ENCODE measurements around the gene VAT1. TPM values are rescaled to one million over a fixed set of nuclear protein-coding genes. Genes with fewer than 3 reads are reported as not detected.
A peak's percentile ranks its signal among the peaks of the same experiment; 100 is the strongest.

VAT1 gene
- total and polyA plus RNA-seq, 2 of the 13 experiments (the other 11 are each of a cell fraction or from before 2014, with no cell fraction given): 143 to 205 TPM

GRCh38 chr17:42997984-42998938 is 23.9 kb downstream of the VAT1 start, which contains the start of gene RPL27 (continued):
- TF ChIP-seq KDM4B (CRISPR knock-in tag; IDR thresholded peaks at IDR 0.05) (peak; percentile 94), RAD21 (CRISPR knock-in tag; IDR thresholded peaks at IDR 0.05) (peak; percentile 85), SOX13 (IDR thresholded peaks at IDR 0.05) (0 out of 2 replicates have a peak, but pooled peaks have one; percentile 16), SOX13 (CRISPR knock-in tag; conservative IDR thresholded peaks at IDR 0.05 in 1 of 2, IDR thresholded peaks at IDR 0.05 in 1 of 2) (peak in 1 of 2 experiments; percentile 87; a peak in 2 of 4 replicates), IRF1 (CRISPR knock-in tag; IDR thresholded peaks at IDR 0.05; ENCODE audit: low read depth) (no peak), ZFP36 (IDR thresholded peaks at IDR 0.05; ENCODE audit: borderline replicate concordance, low read depth, low read length, partially characterized antibody) (no peak), KDM6A (CRISPR knock-in tag; IDR thresholded peaks at IDR 0.05; ENCODE audit: low read depth) (no peak), PHF5A (CRISPR knock-in tag; IDR thresholded peaks at IDR 0.05; ENCODE audit: low read depth, unreplicated experiment) (peak; percentile 99), PITX1 (CRISPR knock-in tag; IDR thresholded peaks at IDR 0.05) (peak; percentile 93), LBX2 (CRISPR knock-in tag; IDR thresholded peaks at IDR 0.05; ENCODE audit: borderline replicate concordance) (peak; percentile 50; the same call in 1 of the 2 replicates), MTF1 (CRISPR knock-in tag; IDR thresholded peaks at IDR 0.05) (peak; percentile 75; the same call in 1 of the 2 replicates), GMEB2 (CRISPR knock-in tag; IDR thresholded peaks at IDR 0.05; ENCODE audit: low read depth) (peak; percentile 84), HNF1B (CRISPR knock-in tag; IDR thresholded peaks at IDR 0.05) (peak; percentile 100), IKZF5 (CRISPR knock-in tag; IDR thresholded peaks at IDR 0.05) (peak; percentile 100), BATF2 (CRISPR knock-in tag; IDR thresholded peaks at IDR 0.05) (peak; percentile 69; the same call in 1 of the 2 replicates), ZNF781 (CRISPR knock-in tag; IDR thresholded peaks at IDR 0.05; ENCODE audit: borderline replicate concordance, not compliant biosample characterization) (peak; percentile 96), MBNL3 (CRISPR knock-in tag; conservative IDR thresholded peaks at IDR 0.05) (no peak), ZNF264 (CRISPR knock-in tag; IDR thresholded peaks at IDR 0.05) (peak; percentile 96), ZNF510 (CRISPR knock-in tag; IDR thresholded peaks at IDR 0.05; ENCODE audit: low read depth) (0 out of 2 replicates have a peak, but pooled peaks have one; percentile 80), ZMYM4 (CRISPR knock-in tag; IDR thresholded peaks at IDR 0.05) (peak; percentile 97), ESRRA (CRISPR knock-in tag; IDR thresholded peaks at IDR 0.05; ENCODE audit: low read depth) (peak; percentile 87; the same call in 1 of the 2 replicates)
